PC-9 (cell line): ENCODE data around the gene LGI1. TPM values are rescaled to one million over a fixed set of nuclear protein-coding genes. Genes with fewer than 3 reads are reported as not detected.
A peak's percentile ranks its signal among the peaks of the same experiment; 100 is the strongest.

ENCODE experiments used
- Bru-seq: library from RNA; stranded (reverse); fragments of 400-500 nt; gene quantifications from one replicate; lab custom pipeline; 2021; lab: Mats Ljungman, UMichigan
- BruChase-seq, 2 experiments: library from RNA; stranded (reverse); fragments of 400-500 nt; gene quantifications; one replicate each; lab custom pipeline; 2021; lab: Mats Ljungman, UMichigan
- BruUV-seq: library from RNA; stranded (reverse); fragments of 400-500 nt; replicated peaks from 2 replicates; lab custom pipeline; 2021; lab: Mats Ljungman, UMichigan
- CTCF ChIA-PET: fragments of 300-600 bp; sonication (Branson Sonifier 250); formaldehyde crosslinking; loops from one replicate; lab custom pipeline; 2022; ENCODE audit warnings: antibody characterized with exemption; lab: Charles Lee
- POLR2A ChIA-PET: fragments of 300-600 bp; sonication (Branson Sonifier 250); formaldehyde crosslinking; loops from one replicate; lab custom pipeline; 2022; ENCODE audit warnings: antibody characterized with exemption; ENCODE audit not compliant: unreplicated experiment; lab: Charles Lee
- DNase-seq, 2 experiments: peaks; one replicate each; pipeline versions ENCODE4 v3.0.0 to v3.0.0-alpha.2; 2015 to 2022; ENCODE audit warnings: mixed read lengths in 1 of 2
- H2AFZ ChIP-seq: fragments of 200-600 bp; sonication (generic); 2 replicates; pipeline ENCODE4 v1.8.1; 2017; ENCODE audit warnings: antibody characterized with exemption
- H3F3A ChIP-seq: fragments of 200-600 bp; sonication (generic); 2 replicates; pipeline ENCODE4 v1.8.1; 2017; ENCODE audit warnings: antibody characterized with exemption, mild to moderate bottlenecking, low read depth; ENCODE audit not compliant: insufficient read depth
- H3K27ac ChIP-seq: fragments of 200-600 bp; sonication (generic); 2 replicates; pipeline ENCODE4 v1.6.1; 2016; ENCODE audit warnings: mixed run types
- H3K27me3 ChIP-seq: fragments of 200-600 bp; sonication (generic); 2 replicates; pipeline ENCODE4 v1.6.1; 2016; ENCODE audit warnings: low read depth, mixed run types; ENCODE audit not compliant: insufficient read depth
- H3K36me3 ChIP-seq: fragments of 200-600 bp; sonication (generic); 2 replicates; pipeline ENCODE4 v1.6.1; 2016; ENCODE audit warnings: low read depth, mixed run types
- H3K4me1 ChIP-seq: fragments of 200-600 bp; sonication (generic); replicated peaks from 2 replicates; pipeline ENCODE4 v1.6.1; 2016; ENCODE audit warnings: mixed run types; ENCODE audit not compliant: insufficient read depth
- H3K4me2 ChIP-seq: fragments of 200-600 bp; sonication (generic); 2 replicates; pipeline ENCODE4 v1.6.1; 2017; ENCODE audit warnings: mixed run types
- H3K4me3 ChIP-seq: fragments of 200-600 bp; sonication (generic); 2 replicates; pipeline ENCODE4 v1.6.1; 2016; ENCODE audit warnings: mixed run types
- H3K79me2 ChIP-seq: fragments of 200-600 bp; sonication (generic); 2 replicates; pipeline ENCODE4 v1.6.1; 2017; ENCODE audit warnings: low read depth, mixed run types
- H3K9me2 ChIP-seq: fragments of 200-600 bp; sonication (generic); 2 replicates; pipeline ENCODE4 v1.8.1; 2017; ENCODE audit warnings: mild to moderate bottlenecking; ENCODE audit not compliant: insufficient read depth
- H3K9me3 ChIP-seq: fragments of 200-600 bp; sonication (generic); 2 replicates; pipeline ENCODE4 v1.8.1; 2016; ENCODE audit warnings: low read depth; ENCODE audit not compliant: insufficient read depth
- H4K20me1 ChIP-seq: fragments of 200-600 bp; sonication (generic); 2 replicates; pipeline ENCODE4 v1.8.1; 2017; ENCODE audit not compliant: insufficient read depth
- EZH2 ChIP-seq: fragments of 200-600 bp; sonication (generic); IDR thresholded peaks from 2 replicates; pipeline ENCODE4 v1.8.0; 2017; ENCODE audit warnings: antibody characterized with exemption, low read depth
- intact Hi-C: fragments of 100-400 bp; cut with micrococcal nuclease; formaldehyde crosslinking; loops from one replicate; pipeline ENCODE4 v1.10.0; 2022; ENCODE audit not compliant: unreplicated experiment
- long read RNA-seq: library from polyadenylated mRNA; stranded (forward); transcript quantifications from one replicate; pipeline ENCODE4 v2.0.0, GENCODE V29; 2022
- total RNA-seq: library from RNA; stranded (reverse); gene quantifications from 2 replicates; pipeline ENCODE4 v1.2.3, GENCODE V29; 2021
- TF ChIP-seq, protein P1 (sequence below): fragments of 200-600 bp; sonication (generic); conservative IDR thresholded peaks from 2 replicates; pipeline ENCODE4 v1.6.1; 2017; ENCODE audit warnings: mixed run types, antibody characterized with exemption, mild to moderate bottlenecking, moderate library complexity

The LGI1 gene
- total RNA-seq (not detected in 2 replicates), Bru-seq, nascent RNA (not detected), BruChase-seq, experiment 1, labeled RNA remaining after a 2-hour chase (percentile 2 among the genes with signal in this experiment), BruChase-seq, experiment 2, labeled RNA remaining after a 6-hour chase (not detected)
- long read RNA-seq: 0 reads

GRCh38 chr10:93757801-93758507 lies at the start of gene LGI1:
LGI1 (plus strand) TSS chr10:93757936; CDS start chr10:93758145, 209 bp downstream.
- ChIA-PET CTCF (interaction anchor here (0.6 kb wide), 1 partner anchor 1006 kb away, joined by 13 read pairs; no protein-coding TSS in a partner anchor), POLR2A (no interaction called here)
- no peak for TF ChIP-seq EZH2
- TF ChIP-seq, protein P1, sequence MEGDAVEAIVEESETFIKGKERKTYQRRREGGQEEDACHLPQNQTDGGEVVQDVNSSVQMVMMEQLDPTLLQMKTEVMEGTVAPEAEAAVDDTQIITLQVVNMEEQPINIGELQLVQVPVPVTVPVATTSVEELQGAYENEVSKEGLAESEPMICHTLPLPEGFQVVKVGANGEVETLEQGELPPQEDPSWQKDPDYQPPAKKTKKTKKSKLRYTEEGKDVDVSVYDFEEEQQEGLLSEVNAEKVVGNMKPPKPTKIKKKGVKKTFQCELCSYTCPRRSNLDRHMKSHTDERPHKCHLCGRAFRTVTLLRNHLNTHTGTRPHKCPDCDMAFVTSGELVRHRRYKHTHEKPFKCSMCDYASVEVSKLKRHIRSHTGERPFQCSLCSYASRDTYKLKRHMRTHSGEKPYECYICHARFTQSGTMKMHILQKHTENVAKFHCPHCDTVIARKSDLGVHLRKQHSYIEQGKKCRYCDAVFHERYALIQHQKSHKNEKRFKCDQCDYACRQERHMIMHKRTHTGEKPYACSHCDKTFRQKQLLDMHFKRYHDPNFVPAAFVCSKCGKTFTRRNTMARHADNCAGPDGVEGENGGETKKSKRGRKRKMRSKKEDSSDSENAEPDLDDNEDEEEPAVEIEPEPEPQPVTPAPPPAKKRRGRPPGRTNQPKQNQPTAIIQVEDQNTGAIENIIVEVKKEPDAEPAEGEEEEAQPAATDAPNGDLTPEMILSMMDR: no peak
- H3K27ac ChIP-seq: no peak within 1 kb of the TSS
- H3F3A ChIP-seq: no peaks in the 10 kb centered on the region
- BruUV-seq: no TSS peak
- no peaks in the 10 kb centered on the region for H3K9me3 ChIP-seq
- H3K79me2 ChIP-seq: no peaks in the 10 kb centered on the region
- intact Hi-C loops: no loop called here
- no peak within 1 kb of the TSS for H3K4me3 ChIP-seq
- H3K4me2 ChIP-seq: no peak within 1 kb of the TSS
- H2AFZ ChIP-seq: no peak within 1 kb of the TSS
- DNase-seq: no peak
- peaks cover 3% of the 10 kb centered on the region for H3K4me1 ChIP-seq
- H3K36me3 ChIP-seq: no peaks in the 10 kb centered on the region
- no peaks in the 10 kb centered on the region for H4K20me1 ChIP-seq
- no peaks in the 10 kb centered on the region for H3K9me2 ChIP-seq
- no peaks in the 10 kb centered on the region for H3K27me3 ChIP-seq

GRCh38 chr10:93710333-93710909 lies 47.3 kb upstream of the LGI1 start:
- ChIA-PET CTCF (no interaction called here), POLR2A (no interaction called here)
- no peak for DNase-seq
- Histone ChIP-seq H3K79me2 (no peaks in the 10 kb centered on the region), H3K4me3 (no peak overlapping the region), H3K9me2 (no peaks in the 10 kb centered on the region), H2AFZ (no peak overlapping the region), H3F3A (no peaks in the 10 kb centered on the region), H3K4me2 (no peak overlapping the region), H3K27me3 (no peaks in the 10 kb centered on the region), H3K36me3 (no peaks in the 10 kb centered on the region), H3K9me3 (no peaks in the 10 kb centered on the region), H4K20me1 (no peaks in the 10 kb centered on the region), H3K4me1 (no peaks in the 10 kb centered on the region), H3K27ac (no peak overlapping the region)
- intact Hi-C loops: no loop called here
- BruUV-seq: no TSS peak
- TF ChIP-seq, protein P1: no peak
- TF ChIP-seq EZH2: no peak

- H3F3A ChIP-seq: no peaks in the 10 kb centered on the region
- no peaks in the 10 kb centered on the region for H4K20me1 ChIP-seq
- BruUV-seq: no TSS peak
- H3K4me3 ChIP-seq: no peak overlapping the region
- H3K9me3 ChIP-seq: no peaks in the 10 kb centered on the region
- intact Hi-C loops: no loop called here
- POLR2A ChIA-PET: interaction anchor here (0.5 kb wide), 1 partner anchor 651 kb away, joined by 16 read pairs; the partner anchor contains the start of gene NOC3L
- no peak for TF ChIP-seq EZH2
- TF ChIP-seq, protein P1: no peak
- no peaks in the 10 kb centered on the region for H3K9me2 ChIP-seq
- no peak for DNase-seq
- H3K79me2 ChIP-seq: no peaks in the 10 kb centered on the region
- no peak overlapping the region for H3K27ac ChIP-seq
- no peak overlapping the region for H3K4me2 ChIP-seq
- CTCF ChIA-PET: no interaction called here
- no peaks in the 10 kb centered on the region for H3K4me1 ChIP-seq
- no peaks in the 10 kb centered on the region for H3K27me3 ChIP-seq
- H3K36me3 ChIP-seq: no peaks in the 10 kb centered on the region
- H2AFZ ChIP-seq: no peak overlapping the region
Observed at GRCh38 chr10:93711891-93712290, 45.8 kb upstream of the LGI1 start.
